K562 (cell line): ENCODE data around the gene GPATCH4. TPM values are rescaled to one million over a fixed set of nuclear protein-coding genes. Genes with fewer than 3 reads are reported as not detected.

Source experiments
- ATAC-seq: fragments of 200-7000 bp; cut with Tn5 transposase; 3 replicates; pipeline ENCODE4 v1.9.1; 2020; ENCODE audit warnings: moderate library complexity
- BruUV-seq: library from RNA; stranded (reverse); fragments of 400-500 nt; replicated peaks from 2 replicates; lab custom pipeline; 2021; lab: Mats Ljungman, UMichigan
- CTCF ChIA-PET: fragments of 300-600 bp; formaldehyde crosslinking; extraction: SDS; loops from one replicate; lab custom pipeline; 2021; ENCODE audit warnings: low intra/inter-chr PET ratio; lab: Yijun Ruan, JAX
- POLR2A ChIA-PET: fragments of 300-600, 350-650 bp; sonication (Branson Sonifier 250); formaldehyde crosslinking; extraction: SDS; loops from one replicate; lab custom pipeline; 2021; ENCODE audit warnings: antibody characterized with exemption, inconsistent platforms; lab: Yijun Ruan, JAX
- DNase-seq, 4 experiments: peaks; one replicate each; pipeline versions ENCODE4 v3.0.0 to v3.0.0-alpha.2; 2011 to 2018; ENCODE audit warnings: low spot score in 3 of 4, mixed read lengths in 3 of 4; ENCODE audit errors: extremely low read depth in 1 of 4
- FAIRE-seq: peaks from 2 replicates; lab custom pipeline; 2011; peaks lifted over from hg19 to GRCh38; lab: Jason Lieb, UNC
- H2AFZ ChIP-seq: 2 replicates; pipeline ENCODE4 v1.6.0; 2011; ENCODE audit warnings: low read depth, low read length, control low read depth, inconsistent platforms
- H3K27ac ChIP-seq: fragments of 200-600 bp; 3 replicates; pipeline ENCODE4 v1.8.0; 2011; ENCODE audit warnings: low read depth, mild to moderate bottlenecking, control low read depth, inconsistent platforms, low read length, moderate library complexity, mixed read lengths; ENCODE audit errors: extremely low read depth
- H3K27me3 ChIP-seq, 2 experiments: fragments of 300-600 bp in 1 of 2; 2 replicates in 1 of 2; 3 replicates in 1 of 2; pipeline versions ENCODE4 v1.6.0 to v1.8.0; 2011; ENCODE audit warnings: inconsistent platforms in 2 of 2, low read length in 2 of 2, mild to moderate bottlenecking in 1 of 2, mixed read lengths in 1 of 2, moderate library complexity in 1 of 2; ENCODE audit not compliant: control insufficient read depth in 2 of 2, insufficient read depth in 2 of 2
- H3K36me3 ChIP-seq: fragments of 300-600 bp; 3 replicates; pipeline ENCODE4 v1.8.0; 2011; ENCODE audit warnings: mild to moderate bottlenecking, low read length, inconsistent platforms; ENCODE audit not compliant: control insufficient read depth, insufficient read depth
- H3K4me1 ChIP-seq, 2 experiments: fragments of 200-600 bp in 1 of 2; replicated peaks in 1 of 2; 2 replicates in 1 of 2; 3 replicates in 1 of 2; pipeline versions ENCODE4 v1.5.1 to v1.8.0; 2011; ENCODE audit warnings: inconsistent platforms in 2 of 2, low read length in 2 of 2, mild to moderate bottlenecking in 1 of 2, mixed read lengths in 1 of 2, moderate library complexity in 1 of 2; ENCODE audit not compliant: control insufficient read depth in 2 of 2, insufficient read depth in 2 of 2
- H3K4me2 ChIP-seq: 2 replicates; pipeline ENCODE4 v1.6.1; 2011; ENCODE audit warnings: low read length, control low read depth, inconsistent platforms, mixed read lengths; ENCODE audit not compliant: insufficient read depth
- H3K4me3 ChIP-seq: fragments of 200-600 bp; sonication (generic), shearing (Covaris generic); 2 replicates; pipeline ENCODE4 v1.5.1; 2016; ENCODE audit warnings: control low read depth, inconsistent platforms
- H3K79me2 ChIP-seq: fragments of 200-600 bp; 3 replicates; pipeline ENCODE4 v1.8.0; 2011; ENCODE audit warnings: low read length, inconsistent platforms; ENCODE audit not compliant: control insufficient read depth, insufficient read depth
- H3K9ac ChIP-seq, 2 experiments: 2 replicates each; pipeline versions ENCODE4 v1.6.0 to v1.6.1; 2011; ENCODE audit warnings: low read depth in 2 of 2, low read length in 2 of 2, control low read depth in 1 of 2, inconsistent platforms in 1 of 2, mild to moderate bottlenecking in 1 of 2, mixed read lengths in 1 of 2; ENCODE audit not compliant: insufficient read depth in 1 of 2
- H3K9me1 ChIP-seq: one replicate; pipeline ENCODE4 v1.6.0; 2011; ENCODE audit warnings: inconsistent platforms, mild to moderate bottlenecking, low read length, moderate library complexity; ENCODE audit not compliant: control insufficient read depth, insufficient read depth
- H3K9me3 ChIP-seq: replicated peaks from 2 replicates; pipeline ENCODE4 v1.5.1; 2011; ENCODE audit warnings: low read depth, low read length, inconsistent platforms; ENCODE audit not compliant: control insufficient read depth, insufficient read depth
- H4K20me1 ChIP-seq: replicated peaks from 2 replicates; pipeline ENCODE4 v1.6.1; 2011; ENCODE audit warnings: low read length, inconsistent platforms, mixed read lengths; ENCODE audit not compliant: control insufficient read depth, insufficient read depth
- KDM5B ChIP-seq: fragments of 200-600 bp; sonication (generic); IDR thresholded peaks from 2 replicates; pipeline ENCODE4 v1.6.1; 2012; ENCODE audit warnings: low read depth, mild to moderate bottlenecking, moderate library complexity, low read length, control low read depth, inconsistent platforms; ENCODE audit not compliant: insufficient replicate concordance
- KLF10 ChIP-seq: fragments of 250-450 bp; sonication (Bioruptor Pico); IDR thresholded peaks from 2 replicates; pipeline ENCODE4 v1.6.1; 2021; ENCODE audit warnings: matching md5 sums
- NR2C2 ChIP-seq, 2 experiments: fragments of 200-800 bp in 1 of 2; sonication (Bioruptor generic) in 1 of 2; sonication (generic) in 1 of 2; formaldehyde crosslinking in 1 of 2; IDR thresholded peaks; 2 replicates each; pipeline versions ENCODE4 v1.6.1 to v1.8.0; 2016 to 2022; ENCODE audit warnings: mild to moderate bottlenecking in 1 of 2, missing compliant biosample characterization in 1 of 2, missing genetic modification characterization in 1 of 2, missing genetic modification reagents in 1 of 2
- POLR2A ChIP-seq: fragments of 450-650 bp; conservative IDR thresholded peaks from 2 replicates; pipeline ENCODE4 v1.6.1; 2016
- POLR2AphosphoS2 ChIP-seq: IDR thresholded peaks from 2 replicates; pipeline ENCODE4 v1.6.1; 2012; ENCODE audit warnings: low read length, improper control_type of control experiment
- POLR2B ChIP-seq: fragments of 450-650 bp; IDR thresholded peaks from 2 replicates; pipeline ENCODE4 v1.6.1; 2018; ENCODE audit warnings: low read depth; ENCODE audit not compliant: partially characterized antibody
- POLR2G ChIP-seq: fragments of 200-400 bp; formaldehyde crosslinking; IDR thresholded peaks from 2 replicates; pipeline ENCODE4 v1.6.1; 2017; ENCODE audit warnings: low read depth, mild to moderate bottlenecking, antibody characterized with exemption, low read length, moderate library complexity
- SP1 ChIP-seq: sonication (generic); formaldehyde crosslinking; IDR thresholded peaks from 2 replicates; pipeline ENCODE4 v1.8.1; 2022; ENCODE audit warnings: mild to moderate bottlenecking, missing genetic modification reagents
- TFAM ChIP-seq: fragments of 250-450 bp; sonication (Bioruptor Pico); conservative IDR thresholded peaks from 2 replicates; pipeline ENCODE4 v1.5.0; 2021; ENCODE audit warnings: mild to moderate bottlenecking, moderate library complexity
- WGBS: fragments of 100-300 bp; shearing (Covaris generic); methylation state at CpG from one replicate; pipeline ENCODE4 v1.1.6; 2016; ENCODE audit warnings: low coverage, mixed read lengths; ENCODE audit not compliant: insufficient coverage; ENCODE audit errors: missing lambda C conversion rate; 5-methylcytosine and 5-hydroxymethylcytosine counted together
- in situ Hi-C: fragments of 300-500 bp; cut with MboI; formaldehyde crosslinking; loops from 4 replicates; pipeline ENCODE4 v1.15.0; 2018; ENCODE audit warnings: inconsistent platforms, mixed read lengths
- intact Hi-C: fragments of 100-400 bp; cut with micrococcal nuclease; formaldehyde crosslinking; loops from 2 replicates; pipeline ENCODE4 v1.14.2; 2022
- polyA plus RNA-seq, 8 experiments: library from polyadenylated mRNA; depleted of rRNA in 4 of 8; stranded (reverse) in 5 of 8; unstranded in 3 of 8; fragments of >200 nt; fragmentation: Nextera tagmentation in 2 of 8; fragmentation: Illumina TruSeq in 1 of 8; extraction: Ambion mirVana in 2 of 8; extraction: Trizol in 1 of 8; gene quantifications; 2 replicates each; pipeline versions ENCODE4 v1.2.1 to v1.2.3, GENCODE V29; 2011 to 2014; ENCODE audit warnings: inconsistent platforms in 1 of 8, missing spikeins in 1 of 8
- total RNA-seq, 7 experiments: library from RNA; depleted of rRNA in 6 of 7; stranded (reverse); fragments of >200 nt in 6 of 7; fragmentation: Illumina TruSeq in 2 of 7; extraction: Trizol in 2 of 7; gene quantifications; 2 replicates each; pipeline versions ENCODE4 v1.2.1 to v1.2.3, GENCODE V29; 2011 to 2021; ENCODE audit warnings: low replicate concordance in 1 of 7
- TF ChIP-seq, protein P1 (sequence below): sonication (generic); formaldehyde crosslinking; IDR thresholded peaks from 2 replicates; pipeline ENCODE4 v1.8.0; 2022; ENCODE audit warnings: missing genetic modification reagents, mild to moderate bottlenecking, moderate library complexity, borderline replicate concordance

Gene GPATCH4
- total and polyA plus RNA-seq, 9 of the 15 experiments (the other 6 are each of a cell fraction or from before 2014, with no cell fraction given), result 43.7 to 105 (median 76.5) TPM

GRCh38 chr1:156639601-156640101, 38.4 kb upstream of the GPATCH4 start:
- 27% methylated on average over 6 of the region's 6 CpGs for WGBS
- no peak overlapping the region for H3K4me2 ChIP-seq
- peaks cover 4 to 9% of the 10 kb centered on the region in 2 experiments; a peak in 2 of 5 replicates for H3K27me3 ChIP-seq
- no peaks in the 10 kb centered on the region for H3K9me3 ChIP-seq
- ChIA-PET CTCF (no interaction called here), POLR2A (interaction anchor here (1.1 to 1.3 kb wide), 5 partner anchors 9 to 34 kb away, joined by 3 to 4 read pairs (median 3); no protein-coding TSS in a partner anchor)
- ATAC-seq, result peak; percentile 9
- intact Hi-C loops (no loop called here), in situ Hi-C loops (no loop called here)
- no peak for DNase-seq
- BruUV-seq, result no TSS peak
- H3K9me1 ChIP-seq, result no peaks in the 10 kb centered on the region
- no peak overlapping the region for H2AFZ ChIP-seq
- H3K27ac ChIP-seq, result no peak overlapping the region
- H3K79me2 ChIP-seq, result no peaks in the 10 kb centered on the region
- H3K4me1 ChIP-seq, result peaks cover 0 to 13% of the 10 kb centered on the region in 2 experiments; a peak in 2 of 5 replicates
- H3K4me3 ChIP-seq, result no peak overlapping the region
- peak overlapping the region in 1 of 2 experiments; percentile 56; a peak in 1 of 4 replicates for H3K9ac ChIP-seq
- peaks cover 34% of the 10 kb centered on the region for H4K20me1 ChIP-seq
- no peak for FAIRE-seq
- TF ChIP-seq NR2C2 (CRISPR knock-in tag; IDR thresholded peaks at IDR 0.05) (no peak), NR2C2 (tag; IDR thresholded peaks at IDR 0.05) (no peak), TFAM (CRISPR knock-in tag) (no peak), POLR2G (peak; percentile 65), POLR2AphosphoS2 (peak; percentile 75), KLF10 (CRISPR knock-in tag) (no peak), POLR2A (peak; percentile 49), KDM5B (peak; percentile 46), POLR2B (peak; percentile 26), SP1 (no peak)
- TF ChIP-seq, protein P1, sequence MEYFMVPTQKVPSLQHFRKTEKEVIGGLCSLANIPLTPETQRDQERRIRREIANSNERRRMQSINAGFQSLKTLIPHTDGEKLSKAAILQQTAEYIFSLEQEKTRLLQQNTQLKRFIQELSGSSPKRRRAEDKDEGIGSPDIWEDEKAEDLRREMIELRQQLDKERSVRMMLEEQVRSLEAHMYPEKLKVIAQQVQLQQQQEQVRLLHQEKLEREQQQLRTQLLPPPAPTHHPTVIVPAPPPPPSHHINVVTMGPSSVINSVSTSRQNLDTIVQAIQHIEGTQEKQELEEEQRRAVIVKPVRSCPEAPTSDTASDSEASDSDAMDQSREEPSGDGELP (CRISPR knock-in tag), result 0 out of 2 replicates have a peak, but pooled peaks have one; percentile 13
- TF ChIP-seq, all 486 proteins: peak for 6
- H3K36me3 ChIP-seq, result peaks cover 16% of the 10 kb centered on the region; the same call in 2 of the 3 replicates
